Fibroblast of skin of right biceps (primary cell): ENCODE results near the gene WFDC11.

Experiments
- DNase-seq: peaks from one replicate; pipeline ENCODE4 v3.0.0-alpha.2; 2013

The WFDC11 gene

DNA sequence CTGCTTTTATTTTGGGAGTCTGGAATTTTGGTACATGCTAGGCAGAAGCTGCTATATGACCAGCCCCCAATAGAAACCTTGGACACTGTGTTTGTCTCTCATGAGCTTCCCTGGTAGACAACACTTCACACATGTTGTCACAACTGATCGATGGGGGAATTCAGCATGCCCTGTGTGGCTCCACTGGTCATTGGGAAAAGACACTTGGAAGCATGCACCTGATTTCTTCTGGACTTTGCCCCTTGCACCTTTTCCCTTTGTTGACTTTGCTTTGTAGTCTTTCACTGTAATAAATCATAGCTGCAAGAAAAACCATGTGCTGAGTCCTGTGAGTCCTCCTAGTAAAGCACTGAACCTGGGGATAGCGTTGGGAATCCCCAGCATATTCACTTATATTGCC is 48.4 kb downstream of the WFDC11 start:
- DNase-seq = no peak

DNA sequence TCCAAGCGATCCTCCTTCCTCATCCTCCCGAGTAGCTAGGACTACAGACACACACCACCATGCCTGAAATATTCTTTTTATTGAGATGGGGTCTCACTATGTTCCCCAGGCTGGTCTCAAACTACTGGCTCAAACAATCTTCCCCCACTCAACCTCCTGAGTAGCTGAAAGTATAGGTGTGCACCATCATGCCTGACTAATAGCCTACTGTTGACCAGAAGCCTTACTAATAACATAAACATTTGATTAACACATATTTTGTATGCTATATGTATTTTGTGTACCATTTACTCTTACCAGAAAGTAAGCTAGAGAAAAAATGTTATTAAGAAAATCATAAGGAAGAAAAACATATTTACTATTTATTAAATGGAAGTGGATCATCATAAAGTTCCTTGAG is 52.4 kb downstream of the WFDC11 start:
- no peak for DNase-seq

DNA sequence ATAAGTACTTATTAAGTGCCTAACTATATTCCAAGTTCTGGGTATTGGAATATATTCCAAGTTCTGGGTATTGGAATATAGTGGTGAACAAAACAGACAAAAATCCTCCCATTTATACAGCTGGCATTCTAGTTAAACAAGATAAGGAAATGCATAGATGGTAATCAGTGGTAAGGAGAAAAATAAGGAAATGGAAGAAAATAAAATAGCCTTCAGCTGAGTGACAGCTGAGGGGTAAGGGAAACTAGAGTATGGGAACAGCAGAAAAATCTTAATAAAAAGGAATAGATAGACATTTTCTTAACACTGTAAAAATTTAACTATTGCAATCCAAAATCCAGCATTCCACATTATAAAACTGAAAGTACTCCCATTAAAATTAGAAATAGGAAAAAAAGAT is 57.7 kb downstream of the WFDC11 start:
- no peak for DNase-seq

DNA sequence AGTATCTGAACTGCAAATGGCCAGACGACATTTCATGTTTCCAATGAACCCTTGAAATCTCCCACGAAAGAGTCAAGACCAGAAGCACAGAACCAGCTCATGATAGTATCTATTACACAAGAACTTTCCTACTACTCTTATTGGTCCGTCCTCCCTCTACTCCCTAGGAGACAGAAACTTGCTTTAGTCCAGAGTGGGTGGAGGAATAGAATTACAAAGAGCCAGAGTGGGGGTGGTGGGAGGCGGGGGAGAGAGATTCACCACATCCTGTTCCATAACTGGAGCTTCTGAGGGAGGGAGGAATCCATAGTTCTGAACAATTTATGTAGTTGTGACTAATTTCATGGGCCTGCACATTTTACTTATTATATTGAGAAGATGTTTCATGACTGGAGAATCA is 59.0 kb downstream of the WFDC11 start:
- peak; percentile 93 for DNase-seq

DNA sequence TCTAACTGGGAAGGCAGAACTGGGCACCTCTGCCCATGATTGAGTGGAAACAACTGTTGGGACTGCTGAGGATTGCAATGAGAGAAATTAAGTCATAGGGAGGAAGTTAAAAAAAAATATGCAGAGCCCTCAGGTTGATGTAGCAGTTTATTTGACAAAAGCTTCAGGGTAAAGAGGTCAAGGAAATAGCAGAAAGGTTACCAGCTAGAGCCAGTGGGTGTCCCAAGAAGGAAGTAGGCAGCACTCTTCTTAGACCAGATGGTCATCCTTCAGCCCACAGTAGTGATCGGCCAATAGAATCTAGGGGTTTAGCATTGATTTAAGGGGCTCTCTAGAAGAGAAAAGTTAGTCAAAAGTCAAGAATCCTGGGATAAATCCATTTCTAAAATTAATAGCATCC is 62.2 kb downstream of the WFDC11 start:
- DNase-seq = no peak
